RPMI8226 (cell line): ENCODE data around the gene HDAC9.

ENCODE experiments used
- DNase-seq: peaks from one replicate; pipeline ENCODE4 v3.0.0-alpha.2; 2015

HDAC9 gene

GRCh38 chr7:18495412-18496340 lies at the start of gene HDAC9:
TSS of gene HDAC9 (plus strand) at chr7:18495749. CDS start at chr7:18496303, 554 bp downstream.
- DNase-seq, result peak; percentile 88

DNA sequence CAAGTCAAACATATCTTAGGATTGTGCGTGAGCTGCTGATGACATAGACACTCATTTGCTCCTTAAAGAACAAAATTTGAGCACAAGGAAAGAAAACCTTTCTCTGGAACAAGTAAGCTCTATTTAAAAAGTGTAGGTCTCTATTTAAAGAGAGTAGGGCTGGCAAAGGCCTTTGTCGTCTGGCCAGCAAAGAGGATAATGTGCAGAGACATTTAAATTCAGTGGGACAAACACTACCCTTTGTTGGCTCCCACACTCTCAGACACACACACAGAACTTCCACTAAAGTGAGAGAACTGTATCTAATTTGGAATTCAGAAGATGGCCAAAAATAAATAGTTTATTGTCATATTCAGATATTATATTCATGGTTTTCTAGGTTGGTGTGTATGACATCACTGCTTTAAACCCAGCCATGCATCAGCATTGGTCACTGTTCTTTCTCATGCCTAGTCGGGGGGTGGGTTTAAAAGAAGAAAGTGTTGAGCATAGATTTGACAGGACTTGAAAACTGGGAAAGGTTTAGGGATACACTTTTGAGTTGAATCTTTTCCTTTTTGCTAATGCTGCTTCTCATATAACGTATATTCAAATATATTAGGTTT lies 49.5 kb upstream of the HDAC9 start:
- DNase-seq, result no peak

DNA sequence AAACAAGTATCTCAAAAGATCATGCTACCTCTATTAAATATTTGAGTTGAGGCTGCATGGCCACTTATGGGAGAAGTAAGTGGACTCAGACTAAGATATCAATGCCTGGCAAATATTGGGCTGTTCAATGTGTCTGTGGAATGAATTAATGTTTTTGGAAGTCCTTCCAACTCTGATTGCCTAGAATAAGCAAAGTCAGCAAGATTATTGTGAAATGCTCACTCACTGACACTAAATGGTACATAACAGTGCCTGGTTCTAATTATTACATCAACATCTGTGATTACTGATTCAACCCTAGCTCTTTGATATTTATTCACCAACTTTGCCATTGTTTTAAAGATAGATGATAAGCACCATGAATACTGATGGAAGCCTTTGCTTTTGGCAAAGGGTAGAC lies 45.5 kb upstream of the HDAC9 start:
- DNase-seq, result no peak

- no peak for DNase-seq
Measured at GRCh38 chr7:18455606-18456005, 39.9 kb upstream of the HDAC9 start.

- no peak for DNase-seq
Measured at GRCh38 chr7:18457832-18458231, 37.7 kb upstream of the HDAC9 start.

- DNase-seq, result no peak
Measured at GRCh38 chr7:18458830-18459229, 36.7 kb upstream of the HDAC9 start.

DNA sequence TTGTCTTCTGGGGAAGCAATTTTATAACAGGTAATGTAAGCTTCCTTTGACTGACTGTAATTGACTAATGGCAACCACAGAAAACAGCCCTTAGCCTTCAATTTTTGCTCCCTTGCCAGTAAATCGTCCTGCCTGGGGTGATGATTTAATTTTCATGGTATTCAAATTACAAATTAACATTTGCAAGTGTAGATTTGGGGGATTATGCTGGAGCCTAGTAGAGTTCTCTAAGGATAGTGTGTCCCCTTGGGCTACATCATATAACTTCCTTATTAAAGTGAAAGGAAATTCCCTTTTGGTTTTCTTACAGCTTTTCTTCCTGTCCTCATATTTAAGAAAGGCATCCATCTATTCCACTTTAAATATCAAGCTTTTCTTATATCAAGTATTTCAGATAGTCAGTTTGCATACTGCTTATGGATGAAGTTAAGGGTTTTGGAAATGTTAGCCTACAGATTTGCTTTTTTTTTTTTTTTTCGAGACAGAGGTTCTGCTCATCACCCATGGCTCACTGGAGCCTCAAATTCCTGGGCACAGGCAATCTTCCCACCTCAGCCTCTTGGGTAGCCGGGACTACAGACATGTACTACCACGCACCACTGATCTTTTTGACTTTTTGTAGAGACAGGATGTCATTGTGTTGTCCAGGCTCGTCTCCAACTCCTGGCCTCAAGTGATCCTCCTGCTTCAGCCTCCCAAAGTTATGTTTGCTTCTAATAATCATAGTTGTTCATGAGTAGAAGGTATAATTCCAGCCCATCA lies 35.9 kb upstream of the HDAC9 start:
- DNase-seq, result no peak

DNA sequence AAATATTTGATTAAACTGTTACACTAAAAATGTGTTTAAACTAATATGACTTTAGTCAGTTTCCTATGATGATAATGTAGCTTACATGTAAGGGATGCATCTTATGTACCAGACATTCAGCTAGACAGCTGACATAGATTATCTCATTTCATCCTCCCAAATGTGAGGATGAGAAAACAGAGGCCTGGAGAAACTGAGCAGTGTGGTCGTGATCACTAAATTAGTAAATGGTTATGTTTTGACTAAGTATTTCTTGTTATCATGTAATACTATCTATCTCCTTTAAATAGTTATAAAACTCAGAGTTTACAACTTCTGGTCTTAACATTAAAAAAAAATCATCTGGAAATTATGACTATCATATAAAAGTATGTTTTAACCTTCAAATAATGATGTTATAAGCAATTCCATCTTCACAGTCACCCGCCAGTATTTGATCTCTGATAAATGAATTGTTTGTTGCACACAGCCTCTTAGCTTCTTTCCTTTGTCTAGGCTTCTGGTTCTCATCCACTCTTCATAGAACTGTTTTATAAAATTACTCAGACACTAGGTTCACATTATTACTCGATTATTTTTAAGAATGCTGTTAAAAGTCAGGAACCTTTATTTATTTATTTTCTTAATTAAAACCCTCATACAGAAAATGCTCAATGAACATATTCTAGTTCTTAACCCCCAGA lies 33.6 kb upstream of the HDAC9 start:
- DNase-seq, result no peak

- no peak for DNase-seq
Measured at GRCh38 chr7:18464830-18465229, 30.7 kb upstream of the HDAC9 start.

GRCh38 chr7:18467011-18467410 lies 28.5 kb upstream of the HDAC9 start:
- no peak for DNase-seq

GRCh38 chr7:18468795-18469194 lies 26.8 kb upstream of the HDAC9 start:
- no peak for DNase-seq

GRCh38 chr7:18469316-18469715 lies 26.2 kb upstream of the HDAC9 start:
- DNase-seq, result no peak

GRCh38 chr7:18471476-18472160 lies 23.9 kb upstream of the HDAC9 start:
- no peak for DNase-seq

GRCh38 chr7:18472161-18472483 lies 23.4 kb upstream of the HDAC9 start:
- DNase-seq, result no peak

GRCh38 chr7:18473119-18473518 lies 22.4 kb upstream of the HDAC9 start:
- DNase-seq, result peak; percentile 24

DNA sequence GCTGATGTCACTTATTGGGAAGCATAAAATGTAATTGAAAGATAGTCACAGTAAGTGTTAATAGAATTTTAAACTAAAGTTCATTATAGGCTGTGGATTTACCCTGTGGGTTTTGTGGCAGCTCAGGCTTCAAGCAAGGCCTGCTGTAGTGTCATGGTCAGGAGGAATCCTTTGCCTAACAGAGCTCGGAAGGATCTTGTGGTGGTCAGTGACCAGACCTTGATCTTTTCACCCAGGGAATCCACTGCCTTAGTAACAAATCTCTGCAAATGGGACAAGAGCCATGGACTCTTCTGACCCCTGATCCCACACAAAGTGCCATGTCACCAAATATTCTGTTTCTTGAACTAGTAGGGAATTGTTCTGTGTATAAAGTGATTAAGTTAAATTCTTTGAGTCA lies 20.6 kb upstream of the HDAC9 start:
- DNase-seq, result no peak

- DNase-seq, result no peak
Measured at GRCh38 chr7:18475488-18475887, 20.1 kb upstream of the HDAC9 start.

DNA sequence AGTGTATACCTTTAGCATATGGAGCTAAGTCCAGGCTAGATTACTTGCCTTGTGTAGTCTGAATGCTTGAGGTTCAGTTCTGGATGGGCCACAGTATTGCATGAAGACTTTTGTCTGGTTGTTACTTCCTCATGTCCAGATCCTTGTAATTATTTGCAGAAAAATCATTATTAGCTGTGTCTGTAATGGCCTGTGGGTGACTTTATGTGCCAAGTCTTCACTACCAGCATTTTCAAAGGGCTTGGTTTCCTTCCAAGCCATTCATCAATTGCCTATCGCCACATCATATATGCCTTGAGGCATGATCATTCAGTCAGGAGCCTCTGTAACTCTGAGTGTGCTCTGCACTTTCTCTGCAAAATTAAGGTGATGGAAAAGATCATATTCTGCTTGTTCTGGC lies 13.8 kb upstream of the HDAC9 start:
- DNase-seq, result no peak

GRCh38 chr7:18488049-18488448 lies 7.5 kb upstream of the HDAC9 start:
- no peak for DNase-seq

DNA sequence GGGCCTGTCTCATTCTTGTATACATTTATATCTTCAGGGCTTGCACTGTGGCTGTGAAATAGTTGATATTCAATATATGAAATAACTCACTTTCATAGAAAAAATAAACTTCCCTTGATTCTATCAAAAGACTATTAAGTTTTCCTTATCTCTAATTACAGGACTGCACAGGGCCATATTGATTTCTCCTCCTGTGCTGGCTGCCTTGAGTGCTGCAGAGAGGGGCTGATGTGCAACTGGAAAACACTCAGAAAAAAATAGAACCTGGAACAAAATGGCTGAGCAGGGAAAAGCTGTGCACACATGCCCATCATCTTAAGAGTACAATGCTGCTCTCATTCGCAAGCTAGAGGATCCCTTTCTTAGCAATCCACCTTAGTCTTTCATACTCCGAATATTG lies 5.9 kb upstream of the HDAC9 start:
- DNase-seq, result no peak

- no peak for DNase-seq
Measured at GRCh38 chr7:18491871-18492270, 3.7 kb upstream of the HDAC9 start.

DNA sequence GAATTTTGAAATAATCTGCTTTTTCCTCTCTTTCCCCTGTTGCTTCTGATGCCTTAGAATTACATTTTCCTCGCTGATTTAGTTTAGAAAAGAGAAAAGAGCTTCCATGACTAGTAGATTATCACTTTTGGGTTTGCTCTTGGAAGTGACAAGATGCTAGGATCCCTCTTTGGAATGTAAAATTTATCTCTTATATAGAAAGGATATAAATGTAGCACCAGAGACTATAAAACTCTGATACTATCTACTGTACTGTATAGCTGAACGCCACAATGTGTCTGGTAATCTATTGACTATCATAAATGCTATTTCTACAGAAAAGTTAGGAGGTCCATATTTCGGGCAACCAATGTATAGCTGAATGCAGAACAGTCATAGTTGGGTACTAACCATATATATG lies 1.1 kb upstream of the HDAC9 start:
- DNase-seq, result no peak
